ENCODE data around the gene KCNG4. TPM values are rescaled to one million over a fixed set of nuclear protein-coding genes. Genes with fewer than 3 reads are reported as not detected.

The KCNG4 gene
- total and polyA plus RNA-seq, 8 donors = 0.02 TPM; not detected in 7

- intact Hi-C loops (cut with DNase I) = no loop called here
- FAIRE-seq (no peak), ATAC-seq (no peak), DNase-seq (no peak)
- 74 to 78% methylated on average over 4 of the region's 4 CpGs for WGBS, 2 donors
- no peak overlapping the region for H3K4me3 ChIP-seq
- H3K4me1 ChIP-seq = no peaks in the 10 kb centered on the region
- H3K27me3 ChIP-seq = no peaks in the 10 kb centered on the region
- H3K36me3 ChIP-seq = no peaks in the 10 kb centered on the region
- no peak for TF ChIP-seq CTCF (IDR thresholded peaks at IDR 0.05)
- H3K27ac ChIP-seq = no peak overlapping the region
- H3K9me3 ChIP-seq = no peaks in the 10 kb centered on the region
Measured at GRCh38 chr16:84212631-84213030, 27.2 kb downstream of the KCNG4 start.

- H3K4me1 ChIP-seq = no peaks in the 10 kb centered on the region
- H3K9me3 ChIP-seq = no peaks in the 10 kb centered on the region
- intact Hi-C loops (cut with DNase I) = no loop called here
- no peaks in the 10 kb centered on the region for H3K27me3 ChIP-seq
- WGBS, 2 donors = 44 to 52% methylated on average over 4 of the region's 4 CpGs
- no peak overlapping the region for H3K27ac ChIP-seq
- DNase-seq = no peak
- FAIRE-seq = no peak
- no peaks in the 10 kb centered on the region for H3K36me3 ChIP-seq
- no peak for ATAC-seq
- TF ChIP-seq CTCF (IDR thresholded peaks at IDR 0.05) = no peak
- no peak overlapping the region for H3K4me3 ChIP-seq
Measured at GRCh38 chr16:84212154-84212553, 27.7 kb downstream of the KCNG4 start.

- no peaks in the 10 kb centered on the region for H3K4me1 ChIP-seq
- DNase-seq (no peak), ATAC-seq (no peak), FAIRE-seq (no peak)
- no peak overlapping the region for H3K4me3 ChIP-seq
- no peak for TF ChIP-seq CTCF (IDR thresholded peaks at IDR 0.05)
- no peak overlapping the region for H3K27ac ChIP-seq
- H3K9me3 ChIP-seq = no peaks in the 10 kb centered on the region
- no peaks in the 10 kb centered on the region for H3K36me3 ChIP-seq
- intact Hi-C loops (cut with DNase I) = no loop called here
- no peaks in the 10 kb centered on the region for H3K27me3 ChIP-seq
- WGBS, 2 donors = 56 to 77% methylated on average over 2 of the region's 2 CpGs
Measured at GRCh38 chr16:84209989-84210388, 29.8 kb downstream of the KCNG4 start.

GRCh38 chr16:84207879-84208278 lies 31.9 kb downstream of the KCNG4 start:
- FAIRE-seq (no peak), DNase-seq (no peak), ATAC-seq (no peak)
- intact Hi-C loops (cut with DNase I) = no loop called here
- no peaks in the 10 kb centered on the region for H3K27me3 ChIP-seq
- H3K9me3 ChIP-seq = no peaks in the 10 kb centered on the region
- TF ChIP-seq CTCF (IDR thresholded peaks at IDR 0.05) = no peak
- H3K4me1 ChIP-seq = no peaks in the 10 kb centered on the region
- WGBS, 2 donors = 68 to 73% methylated on average over 8 of the region's 8 CpGs
- no peaks in the 10 kb centered on the region for H3K36me3 ChIP-seq
- H3K4me3 ChIP-seq = no peak overlapping the region
- no peak overlapping the region for H3K27ac ChIP-seq

GRCh38 chr16:84207251-84207650 lies 32.6 kb downstream of the KCNG4 start:
- no peaks in the 10 kb centered on the region for H3K36me3 ChIP-seq
- H3K9me3 ChIP-seq = no peaks in the 10 kb centered on the region
- no peaks in the 10 kb centered on the region for H3K4me1 ChIP-seq
- 58 to 64% methylated on average over 6 of the region's 6 CpGs for WGBS, 2 donors
- H3K4me3 ChIP-seq = no peak overlapping the region
- FAIRE-seq (no peak), DNase-seq (no peak), ATAC-seq (no peak)
- no peaks in the 10 kb centered on the region for H3K27me3 ChIP-seq
- no peak for TF ChIP-seq CTCF (IDR thresholded peaks at IDR 0.05)
- intact Hi-C loops (cut with DNase I) = no loop called here
- no peak overlapping the region for H3K27ac ChIP-seq
